Uterus (tissue), 4 donors: Measurements from ENCODE around the gene GOLGA5. TPM values are rescaled to one million over a fixed set of nuclear protein-coding genes. Genes with fewer than 3 reads are reported as not detected.
"Not testable (repeated sequence)": the region's sequence is repeated elsewhere in the genome, so short reads cannot be mapped to it uniquely, and the experiment has no call there.

Experiments
- DNase-seq, 2 donors: peaks; one replicate each; pipeline ENCODE4 v3.0.0-alpha.2; 2019 to 2020
- H3K27ac ChIP-seq, 2 donors: fragments of 200-600 bp; sonication (generic); 1 replicate in 1 of 2; 2 replicates in 1 of 2; pipeline ENCODE4 v1.5.1; 2016 to 2018
- H3K27me3 ChIP-seq, 2 donors: fragments of 200-600 bp; sonication (generic); one replicate each; pipeline ENCODE4 v1.5.1; 2018 to 2019; ENCODE audit warnings: control low read depth in 1 of 2
- H3K36me3 ChIP-seq, 2 donors: fragments of 200-600 bp; sonication (generic); one replicate each; pipeline ENCODE4 v1.5.1; 2019; ENCODE audit warnings: control low read depth in 1 of 2
- H3K4me1 ChIP-seq, 2 donors: fragments of 200-600 bp; sonication (generic); one replicate each; pipeline ENCODE4 v1.5.1; 2018 to 2019; ENCODE audit warnings: control low read depth in 1 of 2
- H3K4me3 ChIP-seq, 2 donors: fragments of 200-600 bp; sonication (generic); 1 replicate in 1 of 2; 2 replicates in 1 of 2; pipeline ENCODE4 v1.5.1; 2018 to 2019; ENCODE audit warnings: mild to moderate bottlenecking in 1 of 2
- H3K9me3 ChIP-seq, 2 donors: fragments of 200-600 bp; sonication (generic); one replicate each; pipeline ENCODE4 v1.5.1; 2019; ENCODE audit warnings: control low read depth in 1 of 2
- CTCF ChIP-seq, 4 experiments: fragments of 200-600 bp in 2 of 4; fragments of 450-650 bp in 2 of 4; sonication (generic) in 2 of 4; IDR thresholded peaks; one replicate each; pipeline ENCODE4 v1.5.1; 2016 to 2019; ENCODE audit warnings: antibody characterized with exemption in 4 of 4, mild to moderate bottlenecking in 2 of 4, moderate library complexity in 1 of 4
- POLR2A ChIP-seq, 2 donors: fragments of 450-650 bp; IDR thresholded peaks; one replicate each; pipeline ENCODE4 v1.6.1; 2016; ENCODE audit warnings: antibody characterized with exemption in 2 of 2, mild to moderate bottlenecking in 1 of 2, moderate library complexity in 1 of 2
- intact Hi-C: fragments of 100-400 bp; cut with DNase I; formaldehyde crosslinking; loops from one replicate; pipeline ENCODE4 v1.15.1; 2023; ENCODE audit warnings: low total_unique reads
- total RNA-seq, 4 donors: library from RNA; depleted of rRNA in 3 of 4; stranded (reverse); fragments of >200 nt in 3 of 4; gene quantifications; one replicate each; pipeline versions ENCODE4 v1.1.0 to v1.2.4, GENCODE V29; 2014 to 2023
- donor health status: DM: yes; HTN: yes; CAD: no.

GOLGA5 gene, protein sequence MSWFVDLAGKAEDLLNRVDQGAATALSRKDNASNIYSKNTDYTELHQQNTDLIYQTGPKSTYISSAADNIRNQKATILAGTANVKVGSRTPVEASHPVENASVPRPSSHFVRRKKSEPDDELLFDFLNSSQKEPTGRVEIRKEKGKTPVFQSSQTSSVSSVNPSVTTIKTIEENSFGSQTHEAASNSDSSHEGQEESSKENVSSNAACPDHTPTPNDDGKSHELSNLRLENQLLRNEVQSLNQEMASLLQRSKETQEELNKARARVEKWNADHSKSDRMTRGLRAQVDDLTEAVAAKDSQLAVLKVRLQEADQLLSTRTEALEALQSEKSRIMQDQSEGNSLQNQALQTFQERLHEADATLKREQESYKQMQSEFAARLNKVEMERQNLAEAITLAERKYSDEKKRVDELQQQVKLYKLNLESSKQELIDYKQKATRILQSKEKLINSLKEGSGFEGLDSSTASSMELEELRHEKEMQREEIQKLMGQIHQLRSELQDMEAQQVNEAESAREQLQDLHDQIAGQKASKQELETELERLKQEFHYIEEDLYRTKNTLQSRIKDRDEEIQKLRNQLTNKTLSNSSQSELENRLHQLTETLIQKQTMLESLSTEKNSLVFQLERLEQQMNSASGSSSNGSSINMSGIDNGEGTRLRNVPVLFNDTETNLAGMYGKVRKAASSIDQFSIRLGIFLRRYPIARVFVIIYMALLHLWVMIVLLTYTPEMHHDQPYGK
- 10 to 100 TPM; 30.3 to 63.0 (median 46.6) TPM for total RNA-seq

DNA sequence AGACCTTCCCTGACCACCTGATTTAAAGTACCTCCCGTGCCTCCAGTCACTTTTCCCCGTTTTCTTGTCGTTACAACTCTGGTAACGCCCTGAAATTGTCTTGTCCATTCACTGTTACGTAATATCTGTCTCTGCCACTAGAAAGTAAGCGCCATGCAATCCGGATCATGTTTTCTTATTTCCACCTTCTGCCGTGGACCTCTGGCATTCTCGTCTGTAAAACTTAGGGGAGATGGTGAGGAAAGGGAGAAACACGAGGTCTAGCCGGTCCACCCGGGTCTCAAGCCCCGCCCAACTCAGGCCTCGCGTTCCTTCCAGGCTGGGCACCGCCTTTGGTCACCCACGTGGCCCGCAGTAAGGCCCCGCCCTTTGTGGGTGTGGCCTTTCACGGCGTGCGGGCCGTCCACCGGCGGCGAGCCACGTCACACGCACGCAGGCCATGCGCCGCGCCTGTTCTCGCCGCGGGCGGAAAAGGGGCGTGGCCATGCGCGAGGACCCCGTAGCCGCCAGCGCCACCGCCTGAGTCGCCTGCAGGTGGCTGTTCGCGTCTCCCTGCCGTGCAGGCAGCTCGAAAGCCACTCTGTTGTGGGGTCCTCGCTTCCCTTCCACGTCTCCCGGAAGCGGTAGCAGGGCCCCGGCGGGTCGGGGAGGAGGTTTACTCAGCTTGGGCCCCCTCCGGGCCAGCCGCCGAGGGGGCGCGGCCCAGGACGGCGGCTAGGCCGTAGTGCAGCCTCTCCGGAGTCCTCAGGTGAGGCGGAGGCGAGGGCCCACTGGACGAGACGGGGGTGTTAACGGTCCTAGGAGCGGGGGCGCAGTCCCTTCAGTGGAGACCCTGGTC is at the start of gene GOLGA5:
GOLGA5 (plus strand) TSS at position 597 of the 838 bp plus-strand sequence. CDS start 3,133 bp downstream, outside the sequence.
- Histone ChIP-seq H3K36me3 (no peaks in the 10 kb centered on the region), H3K27ac (peak within 1 kb of the TSS; percentile 83 to 85), H3K4me1 (peaks cover 0 to 8% of the 10 kb centered on the region in 2 donors), H3K27me3 (no peaks in the 10 kb centered on the region), H3K4me3 (peak within 1 kb of the TSS; percentile 84 to 99), H3K9me3 (peaks cover 0 to 4% of the 10 kb centered on the region in 2 donors)
- intact Hi-C loops, result no loop called here
- DNase-seq, result peak; percentile 95 to 99
- TF ChIP-seq CTCF (IDR thresholded peaks at IDR 0.05) (peak; percentile 12 to 52 (median 37)), POLR2A (IDR thresholded peaks at IDR 0.05) (peak; percentile 68 to 72)

DNA sequence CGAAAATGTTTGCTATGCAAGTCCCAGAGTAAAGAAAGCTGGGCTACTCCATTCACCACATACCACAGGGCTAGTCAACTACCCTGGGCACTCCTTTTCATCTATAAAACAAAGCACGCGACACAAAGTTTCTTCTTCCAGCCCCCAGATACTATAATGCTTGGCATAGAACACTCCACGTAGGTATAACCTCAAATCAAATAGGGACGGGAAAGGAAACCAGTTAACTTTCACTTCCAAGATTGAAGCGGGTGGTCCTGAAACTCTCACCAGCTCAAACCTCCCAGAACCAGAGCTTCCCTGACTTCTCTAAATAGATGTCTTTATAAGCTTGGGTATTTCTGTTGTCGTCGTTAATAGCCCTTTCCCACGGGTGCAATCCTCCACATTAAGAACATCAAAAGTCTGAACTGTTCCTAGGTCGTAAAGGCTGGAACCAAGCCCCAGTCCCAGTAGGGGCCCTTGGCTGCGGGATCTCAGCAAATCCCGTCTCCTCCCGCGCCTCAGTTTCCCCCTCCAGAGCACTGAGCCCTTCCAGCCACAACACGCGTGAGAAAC is 46.3 kb upstream of the GOLGA5 start:
- DNase-seq, result no peak
- intact Hi-C loops, result no loop called here
- H3K4me3 ChIP-seq, result peak overlapping the region; percentile 78 to 90

DNA sequence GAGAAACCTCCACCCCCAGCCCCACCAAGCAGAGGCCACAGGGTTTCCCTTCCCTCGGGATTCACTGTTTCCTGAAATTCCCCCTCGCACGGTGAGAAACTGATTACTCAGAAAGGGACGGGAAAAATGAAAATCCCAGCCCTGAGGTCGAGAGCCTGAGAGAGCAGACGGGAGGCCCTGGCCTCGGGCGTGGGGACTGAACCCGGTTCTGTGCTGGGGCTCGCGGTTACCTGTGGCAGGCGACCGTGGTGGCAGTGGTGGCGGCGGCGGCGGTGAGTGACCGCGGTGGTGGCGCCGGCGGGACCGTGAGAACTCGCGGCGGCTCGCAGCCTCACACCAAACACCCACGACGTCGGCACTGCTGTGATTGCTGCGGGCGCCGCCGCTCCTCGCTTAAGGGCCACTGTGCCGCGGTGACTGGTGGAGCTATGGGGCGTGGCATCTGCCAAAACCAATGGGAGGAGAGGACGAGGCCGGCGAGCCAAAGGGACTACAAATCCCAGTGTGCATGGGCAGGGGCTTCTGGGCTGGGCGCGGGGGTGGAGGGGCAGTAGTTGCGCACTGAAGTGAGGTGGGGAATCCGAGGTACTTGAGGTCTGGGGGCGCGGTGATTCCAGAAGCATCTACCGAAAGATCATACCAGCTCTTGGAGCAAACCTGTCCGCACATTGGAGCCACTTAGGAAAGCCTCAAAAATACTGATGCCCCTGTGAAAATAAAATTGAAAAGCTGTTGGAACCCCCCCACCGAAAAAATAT is 45.7 kb upstream of the GOLGA5 start, which contains the start of gene LGMN:
LGMN (minus strand) TSS at position 369 of the 758 bp plus-strand sequence. CDS start 15,841 bp downstream, outside the sequence.
- intact Hi-C loops, result no loop called here
- H3K27me3 ChIP-seq, result no peaks in the 10 kb centered on the region
- TF ChIP-seq POLR2A (IDR thresholded peaks at IDR 0.05) (peak; percentile 97 to 99), CTCF (IDR thresholded peaks at IDR 0.05) (peak in 2 of 4 experiments; percentile 2 to 26)

More for the DNA sequence above, 46.3 kb upstream of the GOLGA5 start:
- Histone ChIP-seq H3K27ac (peak overlapping the region; percentile 76 to 81), H3K36me3 (no peaks in the 10 kb centered on the region), H3K4me1 (no peaks in the 10 kb centered on the region), H3K9me3 (no peaks in the 10 kb centered on the region), H3K27me3 (no peaks in the 10 kb centered on the region)
- TF ChIP-seq POLR2A (IDR thresholded peaks at IDR 0.05), result no peak
- TF ChIP-seq CTCF (IDR thresholded peaks at IDR 0.05), result no peak

DNA sequence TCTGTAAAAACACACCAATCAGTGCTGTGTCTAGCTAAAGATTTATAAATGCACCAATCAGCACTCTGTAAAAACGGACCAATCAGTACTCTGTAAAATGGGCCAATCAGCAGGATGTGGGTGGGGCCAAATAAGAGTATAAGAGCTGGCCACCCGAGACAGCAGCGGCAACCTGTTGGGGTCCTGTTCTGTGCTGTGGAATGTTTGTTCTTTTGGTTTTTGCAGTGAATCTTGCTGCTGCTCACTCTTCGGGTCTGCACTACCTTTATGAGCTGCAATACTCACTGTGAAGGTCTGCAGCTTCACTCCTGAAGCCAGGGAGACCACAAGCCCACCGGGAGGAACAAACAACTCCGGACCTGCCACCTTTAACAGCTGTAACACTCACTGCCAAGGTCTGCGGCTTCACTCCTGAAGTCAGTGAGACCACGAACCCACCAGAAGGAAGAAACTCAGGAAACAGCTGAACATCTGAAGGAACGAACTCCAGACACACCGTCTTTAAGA is 43.8 kb upstream of the GOLGA5 start:
- DNase-seq, H3K4me1 ChIP-seq, H3K9me3 ChIP-seq, H3K27me3 ChIP-seq, H3K4me3 ChIP-seq, intact Hi-C loops, H3K27ac ChIP-seq, H3K36me3 ChIP-seq: not testable (repeated sequence)

More for the DNA sequence above, 45.7 kb upstream of the GOLGA5 start, which contains the start of gene LGMN:
- Histone ChIP-seq H3K27ac (peak within 1 kb of the TSS; percentile 76 to 81), H3K36me3 (no peaks in the 10 kb centered on the region), H3K4me1 (no peaks in the 10 kb centered on the region), H3K9me3 (no peaks in the 10 kb centered on the region), H3K4me3 (peak within 1 kb of the TSS; percentile 78 to 90)
- peak; percentile 92 to 95 for DNase-seq
